ENCODE measurements around the gene G0S2.
"Not testable (repeated sequence)": the region's sequence is repeated elsewhere in the genome, so short reads cannot be mapped to it uniquely, and the experiment has no call there.

The G0S2 gene

GRCh38 chr1:209678981-209679539 is 3.8 kb downstream of the G0S2 start:
- DNase-seq (ENCODE audit: low read depth in 2 of 2), result no peak

DNA sequence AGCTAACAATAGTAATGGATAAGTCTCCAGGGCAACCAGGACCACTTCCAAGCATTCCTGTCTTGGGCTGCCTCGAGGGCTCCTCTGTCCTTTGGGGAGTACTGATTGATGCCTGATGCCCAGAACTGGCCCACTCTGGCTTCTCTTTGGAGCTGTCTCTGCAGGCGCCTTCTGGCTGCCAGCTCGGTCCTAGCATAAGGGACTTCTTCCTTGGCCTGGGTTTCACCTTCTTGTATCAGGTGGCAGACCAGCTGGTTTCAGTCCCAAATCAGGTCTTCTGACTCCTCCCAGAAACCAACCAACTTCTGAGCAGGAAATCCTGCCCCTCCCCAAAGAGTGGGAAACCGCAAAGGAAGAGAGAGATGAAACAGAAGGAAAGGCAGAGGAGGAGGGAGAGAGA is 10.6 kb downstream of the G0S2 start:
- no peak for DNase-seq (ENCODE audit: low read depth in 2 of 2)

DNA sequence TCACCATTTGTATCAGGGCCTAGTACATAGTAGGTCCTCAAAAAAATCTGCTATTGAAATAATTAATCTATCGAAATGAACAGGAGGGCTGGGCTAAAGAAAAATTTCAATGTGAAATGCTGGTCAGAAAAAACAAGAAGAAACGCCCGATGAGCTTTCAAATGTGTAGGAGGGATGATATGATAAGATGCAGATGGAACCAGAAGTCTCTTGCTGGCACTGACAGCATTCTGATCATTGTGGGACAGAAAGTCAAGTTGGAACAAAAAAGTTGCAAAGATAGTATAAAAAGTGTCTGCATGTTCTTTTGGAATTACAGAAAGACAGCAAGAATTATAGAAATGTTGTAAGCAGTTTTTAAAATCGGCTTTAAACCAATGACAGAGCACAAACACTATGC is 11.1 kb downstream of the G0S2 start:
- DNase-seq (ENCODE audit: low read depth in 2 of 2), result no peak

GRCh38 chr1:209688746-209689234 is 13.6 kb downstream of the G0S2 start:
- DNase-seq (ENCODE audit: low read depth in 2 of 2), result no peak

DNA sequence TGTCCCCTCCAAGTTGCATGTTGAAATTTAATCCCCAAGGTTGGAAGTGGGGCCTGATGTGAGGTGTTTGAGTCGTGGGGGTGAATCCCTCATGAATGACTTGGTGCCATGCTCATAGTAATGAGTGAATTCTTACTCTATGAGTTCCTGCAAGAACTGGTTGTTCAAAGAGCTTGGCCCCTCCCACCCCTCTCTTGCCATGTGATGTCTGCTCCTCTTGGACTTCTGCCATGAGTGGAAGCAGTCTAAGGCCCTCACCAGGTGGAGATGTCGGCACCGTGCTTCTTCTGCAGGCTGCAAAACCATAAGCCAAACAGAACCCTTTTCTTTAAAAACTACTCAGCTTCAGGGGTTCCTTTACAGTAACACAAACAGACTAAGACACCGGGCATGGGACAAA is 14.3 kb downstream of the G0S2 start:
- DNase-seq (ENCODE audit: low read depth in 2 of 2), result no peak

GRCh38 chr1:209691237-209691636 is 16.0 kb downstream of the G0S2 start:
- DNase-seq (ENCODE audit: low read depth in 2 of 2), result no peak

- DNase-seq (ENCODE audit: low read depth in 2 of 2), result no peak
Measured at GRCh38 chr1:209692296-209692695, 17.1 kb downstream of the G0S2 start.

DNA sequence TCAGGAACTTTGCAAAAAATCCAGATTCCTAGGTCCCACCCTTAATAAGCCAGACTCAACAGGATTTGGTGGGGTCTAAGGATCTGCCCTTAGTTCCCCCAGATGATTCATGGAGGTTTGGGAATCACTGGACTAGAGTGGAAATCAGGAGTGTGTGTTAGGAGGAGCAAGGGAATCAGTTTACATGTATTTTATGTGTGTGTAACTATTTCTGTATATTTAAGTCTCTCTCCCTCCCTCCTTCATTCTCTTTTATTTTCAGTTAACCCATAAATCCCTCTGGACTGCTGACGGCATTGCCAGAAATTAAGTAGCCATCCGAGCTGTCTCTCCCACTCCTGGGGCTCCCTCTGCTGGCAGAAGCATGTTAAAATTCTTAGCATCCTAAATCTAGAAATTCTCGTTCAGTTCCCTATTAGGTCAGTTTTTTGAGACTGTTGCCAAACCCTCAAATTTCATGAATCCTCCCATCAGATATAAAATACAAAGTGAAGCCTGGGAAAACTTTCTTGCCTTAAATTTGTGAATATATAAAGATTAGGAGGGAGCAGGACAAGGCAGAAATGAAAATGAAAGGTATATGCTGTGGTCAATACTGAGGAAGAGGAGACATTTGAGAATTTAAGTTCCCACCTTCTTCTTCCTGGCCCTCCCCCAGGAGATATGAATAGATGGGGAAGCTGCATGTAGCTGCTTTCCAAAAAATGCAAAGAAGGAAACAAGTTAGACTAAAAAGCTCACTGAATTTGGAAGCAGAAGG is 17.7 kb downstream of the G0S2 start:
- DNase-seq (ENCODE audit: low read depth in 2 of 2), result peak; percentile 59 to 72

GRCh38 chr1:209696673-209697072 is 21.5 kb downstream of the G0S2 start:
- no peak for DNase-seq (ENCODE audit: low read depth in 2 of 2)

DNA sequence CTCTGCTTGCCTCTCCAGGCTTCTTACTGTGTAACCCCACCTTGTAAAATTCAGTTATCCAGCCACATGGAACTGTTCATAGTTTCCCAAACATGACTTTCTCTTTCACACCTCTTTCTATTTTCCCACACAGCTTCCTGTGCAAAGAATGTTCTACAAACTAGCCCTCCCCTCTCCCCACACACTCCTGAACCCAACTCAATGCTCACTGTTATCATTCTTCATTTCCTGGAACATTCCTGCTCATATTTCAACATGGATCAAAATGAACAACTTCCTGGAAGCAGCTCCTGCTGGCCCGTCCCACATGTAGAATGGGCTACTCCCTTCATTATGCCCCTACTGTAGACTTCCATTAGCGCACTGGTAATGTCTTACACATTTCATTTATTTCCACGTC is 21.9 kb downstream of the G0S2 start:
- no peak for DNase-seq (ENCODE audit: low read depth in 2 of 2)

DNA sequence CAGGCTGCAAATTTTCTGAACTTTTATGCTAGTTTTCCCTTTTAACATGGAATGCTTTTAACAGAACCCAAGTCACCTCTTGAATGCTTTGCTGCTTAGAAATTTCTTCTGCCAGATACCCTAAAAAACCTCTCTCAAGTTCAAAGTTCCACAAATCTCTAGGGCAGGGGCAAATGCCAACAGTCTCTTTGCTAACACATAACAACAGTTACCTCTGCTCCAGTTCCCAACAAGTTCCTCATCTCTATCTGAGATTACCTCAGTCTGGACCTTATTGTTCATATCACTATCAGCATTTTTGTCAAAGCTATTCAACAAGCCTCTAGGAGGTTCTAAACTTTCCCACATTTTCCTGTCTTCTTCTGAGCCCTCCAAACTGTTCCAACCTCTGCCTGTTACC is 25.5 kb downstream of the G0S2 start:
- not testable (repeated sequence) for DNase-seq (ENCODE audit: low read depth in 2 of 2)

DNA sequence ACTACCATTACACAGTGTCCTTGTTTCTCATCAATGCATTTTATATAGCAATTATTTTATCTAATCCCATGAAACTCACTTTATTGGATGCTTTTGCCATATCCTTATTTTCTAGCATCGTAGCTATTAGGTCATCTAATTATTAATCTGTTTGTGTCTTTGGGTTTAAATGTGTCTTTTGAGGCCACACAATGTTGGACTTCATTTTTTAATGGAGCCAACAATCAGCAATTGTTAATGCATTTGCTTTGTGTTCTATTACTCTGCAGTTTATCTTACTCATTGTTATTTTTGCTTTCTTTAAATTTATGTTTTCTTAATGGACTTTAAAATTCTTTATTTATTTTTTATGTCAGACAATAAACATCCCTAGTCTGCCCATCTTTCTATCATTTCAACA is 27.6 kb downstream of the G0S2 start:
- no peak for DNase-seq (ENCODE audit: low read depth in 2 of 2)

GRCh38 chr1:209703834-209704504 is 28.8 kb downstream of the G0S2 start:
- DNase-seq (ENCODE audit: low read depth in 2 of 2), result no peak

DNA sequence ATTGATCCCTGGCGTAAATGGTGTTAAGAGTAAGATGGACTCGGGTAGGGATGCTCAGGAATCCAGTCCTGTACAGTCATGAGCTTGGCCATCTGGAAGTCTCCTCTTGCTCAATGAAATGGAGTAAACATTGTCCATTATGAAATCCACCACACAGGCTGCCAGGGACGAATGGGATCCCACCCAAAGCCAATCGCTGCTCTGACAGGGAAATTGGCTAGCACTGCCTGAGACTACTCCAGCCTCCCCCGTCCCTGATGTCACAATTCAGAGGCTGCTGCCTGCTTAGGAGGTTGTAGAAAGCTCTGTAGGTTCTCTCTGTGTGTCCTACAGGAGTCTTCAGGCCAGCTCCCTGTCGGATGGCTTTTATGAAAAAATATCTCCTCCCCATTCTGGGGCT is 29.4 kb downstream of the G0S2 start, which contains the start of gene HSD11B1:
Gene HSD11B1, plus strand, starts transcription at position 263 of the 400 bp plus-strand sequence. Its CDS starts 97 bp downstream, at position 360.
- DNase-seq (ENCODE audit: low read depth in 2 of 2), result no peak

GRCh38 chr1:209705033-209705598 is 29.9 kb downstream of the G0S2 start:
- DNase-seq (ENCODE audit: low read depth in 2 of 2), result no peak

- no peak for DNase-seq (ENCODE audit: low read depth in 2 of 2)
Measured at GRCh38 chr1:209706622-209707021, 31.4 kb downstream of the G0S2 start.

- no peak for DNase-seq (ENCODE audit: low read depth in 2 of 2)
Measured at GRCh38 chr1:209707308-209707707, 32.1 kb downstream of the G0S2 start.

- DNase-seq (ENCODE audit: low read depth in 2 of 2), result no peak
Measured at GRCh38 chr1:209708297-209708696, 33.1 kb downstream of the G0S2 start.

GRCh38 chr1:209710093-209710492 is 34.9 kb downstream of the G0S2 start:
- no peak for DNase-seq (ENCODE audit: low read depth in 2 of 2)

- DNase-seq (ENCODE audit: low read depth in 2 of 2), result no peak
Measured at GRCh38 chr1:209710847-209711246, 35.6 kb downstream of the G0S2 start.

DNA sequence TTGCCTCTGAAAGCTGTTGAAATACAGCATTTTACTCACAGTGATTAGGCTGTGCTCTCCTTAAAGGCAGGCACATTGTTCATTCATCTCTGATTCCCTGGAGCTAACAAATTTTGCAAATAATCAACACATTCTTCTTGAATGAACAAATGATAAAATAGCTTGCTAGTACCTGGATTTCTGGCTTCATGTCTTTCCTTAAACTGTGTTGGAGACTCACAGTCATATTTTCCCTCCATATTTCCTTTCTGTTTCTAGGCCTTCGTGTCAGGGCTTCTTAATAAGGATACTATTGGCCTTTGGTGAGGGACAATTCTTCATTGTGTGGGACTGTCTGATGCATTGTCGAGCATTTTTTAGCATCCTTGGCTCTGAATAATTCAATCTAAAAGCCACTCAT is 39.1 kb downstream of the G0S2 start:
- no peak for DNase-seq (ENCODE audit: low read depth in 2 of 2)

GRCh38 chr1:209715314-209715713 is 40.1 kb downstream of the G0S2 start:
- DNase-seq (ENCODE audit: low read depth in 2 of 2), result no peak

DNA sequence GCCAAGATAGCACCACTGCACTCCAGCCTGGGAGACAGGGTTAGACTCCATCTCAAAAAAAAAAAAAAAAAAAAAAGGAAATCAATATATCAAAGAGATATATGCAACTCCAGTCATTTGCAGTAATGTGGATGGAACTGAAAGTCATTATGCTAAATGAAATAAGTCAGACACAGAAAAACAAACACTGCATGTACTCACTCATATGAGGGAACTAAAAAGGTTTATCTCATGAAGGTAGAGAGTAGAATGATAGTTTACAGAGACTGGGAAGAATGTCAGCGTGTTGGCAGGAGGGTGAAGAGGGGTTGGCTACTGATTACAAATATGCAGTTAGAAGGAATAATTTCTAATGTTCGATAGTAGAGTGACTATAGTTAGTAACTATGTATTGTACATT is 42.6 kb downstream of the G0S2 start:
- DNase-seq (ENCODE audit: low read depth in 2 of 2), result no peak

Data from stimulated activated CD4-positive, alpha-beta T cell treated with anti-CD3 and anti-CD28 coated beads, Interleukin-15, amount 100 ng/mL, for 48 hours (primary cell).